HepG2 (cell line): ENCODE data around the gene BPIFB6. TPM values are rescaled to one million over a fixed set of nuclear protein-coding genes. Genes with fewer than 3 reads are reported as not detected.

ENCODE experiments used
- AGO1 ChIP-seq: fragments of 200-400 bp; formaldehyde crosslinking; IDR thresholded peaks from 2 replicates; pipeline ENCODE4 v1.6.1; 2017; ENCODE audit warnings: mild to moderate bottlenecking, low read depth, low read length, moderate library complexity; ENCODE audit not compliant: poor library complexity, severe bottlenecking
- ARHGAP35 ChIP-seq: sonication (generic); formaldehyde crosslinking; IDR thresholded peaks from 2 replicates; pipeline ENCODE4 v1.9.0; 2022; ENCODE audit warnings: mild to moderate bottlenecking, inconsistent platforms, moderate library complexity, missing genetic modification reagents, borderline replicate concordance
- ATF3 ChIP-seq: sonication (generic); formaldehyde crosslinking; IDR thresholded peaks from 2 replicates; pipeline ENCODE4 v1.4.0; 2020; ENCODE audit warnings: missing genetic modification reagents
- HES4 ChIP-seq: sonication (generic); formaldehyde crosslinking; IDR thresholded peaks from 2 replicates; pipeline ENCODE4 v1.9.0; 2021; ENCODE audit warnings: mild to moderate bottlenecking, missing genetic modification reagents, borderline replicate concordance
- HNRNPL ChIP-seq: fragments of 200-400 bp; formaldehyde crosslinking; IDR thresholded peaks from 2 replicates; pipeline ENCODE4 v1.6.1; 2017; ENCODE audit warnings: mild to moderate bottlenecking, low read depth, low read length
- KDM2A ChIP-seq: sonication (generic); formaldehyde crosslinking; IDR thresholded peaks from 2 replicates; pipeline ENCODE4 v1.4.0; 2020; ENCODE audit warnings: low read depth, missing genetic modification reagents, borderline replicate concordance
- MED8 ChIP-seq: sonication (generic); formaldehyde crosslinking; IDR thresholded peaks from 2 replicates; pipeline ENCODE4 v1.8.1; 2023; ENCODE audit warnings: mild to moderate bottlenecking, missing genetic modification reagents; ENCODE audit not compliant: insufficient replicate concordance
- NR2C2 ChIP-seq: sonication (generic); formaldehyde crosslinking; IDR thresholded peaks from 2 replicates; pipeline ENCODE4 v1.4.0; 2020; ENCODE audit warnings: missing genetic modification reagents, mild to moderate bottlenecking, moderate library complexity, borderline replicate concordance
- PHF21A ChIP-seq: sonication (generic); formaldehyde crosslinking; IDR thresholded peaks from 2 replicates; pipeline ENCODE4 v1.5.0; 2020; ENCODE audit warnings: mild to moderate bottlenecking, missing genetic modification reagents
- POLR2A ChIP-seq, 2 experiments: IDR thresholded peaks; 2 replicates each; pipeline ENCODE4 v1.6.1; 2011; ENCODE audit warnings: low read depth in 2 of 2, low read length in 2 of 2, mild to moderate bottlenecking in 1 of 2, moderate library complexity in 1 of 2; ENCODE audit not compliant: insufficient read depth in 1 of 2
- REL ChIP-seq: sonication (generic); formaldehyde crosslinking; conservative IDR thresholded peaks from 2 replicates; pipeline ENCODE4 v1.8.0; 2022; ENCODE audit warnings: mild to moderate bottlenecking, missing genetic modification reagents, moderate library complexity
- REPIN1 ChIP-seq: sonication (generic); formaldehyde crosslinking; IDR thresholded peaks from 2 replicates; pipeline ENCODE4 v1.8.0; 2022; ENCODE audit warnings: missing genetic modification reagents, low read depth, mild to moderate bottlenecking, borderline replicate concordance
- U2AF1 ChIP-seq: fragments of 200-400 bp; formaldehyde crosslinking; optimal IDR thresholded peaks from 2 replicates; pipeline ENCODE3; 2017; ENCODE audit warnings: mild to moderate bottlenecking, low read depth, low read length
- WIZ ChIP-seq: sonication (generic); formaldehyde crosslinking; IDR thresholded peaks from 2 replicates; pipeline ENCODE4 v1.5.1; 2020; ENCODE audit warnings: mild to moderate bottlenecking, missing genetic modification reagents
- ZFP82 ChIP-seq: sonication (generic); formaldehyde crosslinking; IDR thresholded peaks from 2 replicates; pipeline ENCODE4 v1.5.1; 2020; ENCODE audit warnings: mild to moderate bottlenecking, missing genetic modification reagents, borderline replicate concordance
- ZNF235 ChIP-seq: sonication (generic); formaldehyde crosslinking; IDR thresholded peaks from 2 replicates; pipeline ENCODE4 v1.8.1; 2023; ENCODE audit warnings: mild to moderate bottlenecking, missing genetic modification reagents, borderline replicate concordance
- ZNF530 ChIP-seq: sonication (generic); formaldehyde crosslinking; IDR thresholded peaks from 2 replicates; pipeline ENCODE4 v1.5.0; 2020; ENCODE audit warnings: low read depth, mild to moderate bottlenecking, missing genetic modification reagents
- ZNF607 ChIP-seq: sonication (generic); formaldehyde crosslinking; IDR thresholded peaks from 2 replicates; pipeline ENCODE4 v1.5.1; 2020; ENCODE audit warnings: missing genetic modification reagents, mild to moderate bottlenecking, borderline replicate concordance
- ZNF724P ChIP-seq: sonication (generic); formaldehyde crosslinking; IDR thresholded peaks from 2 replicates; pipeline ENCODE4 v1.8.0; 2022; ENCODE audit warnings: missing genetic modification reagents, borderline replicate concordance
- ZNF766 ChIP-seq: sonication (generic); formaldehyde crosslinking; IDR thresholded peaks from 2 replicates; pipeline ENCODE4 v1.5.0; 2020; ENCODE audit warnings: missing genetic modification reagents, borderline replicate concordance
- ZNF878 ChIP-seq: sonication (generic); formaldehyde crosslinking; IDR thresholded peaks from 2 replicates; pipeline ENCODE4 v1.8.1; 2023; ENCODE audit warnings: mild to moderate bottlenecking, missing genetic modification reagents, moderate library complexity
- polyA plus RNA-seq, 8 experiments: library from polyadenylated mRNA; depleted of rRNA in 3 of 8; stranded (reverse) in 7 of 8; unstranded in 1 of 8; fragments of >200 nt; fragmentation: Illumina TruSeq in 4 of 8; extraction: Trizol in 4 of 8; gene quantifications; 2 replicates each; pipeline versions ENCODE4 v1.2.1 to v1.2.3, GENCODE V29; 2011 to 2016; ENCODE audit warnings: low read depth in 4 of 8, missing spikeins in 1 of 8, mixed read lengths in 1 of 8; ENCODE audit not compliant: insufficient read depth in 1 of 8
- total RNA-seq, 5 experiments: library from RNA; depleted of rRNA; stranded (reverse); fragments of >200 nt; fragmentation: Illumina TruSeq; extraction: Trizol; gene quantifications; 2 replicates each; pipeline ENCODE4 v1.2.3, GENCODE V29; 2016; ENCODE audit warnings: low read depth in 1 of 5
- TF ChIP-seq, protein P1 (sequence below): sonication (generic); formaldehyde crosslinking; conservative IDR thresholded peaks from 2 replicates; pipeline ENCODE4 v1.4.0; 2020; ENCODE audit warnings: missing genetic modification reagents
- TF ChIP-seq, protein P2 (sequence below): sonication (generic); formaldehyde crosslinking; IDR thresholded peaks from 2 replicates; pipeline ENCODE4 v1.5.0; 2020; ENCODE audit warnings: mild to moderate bottlenecking, missing genetic modification reagents, borderline replicate concordance

BPIFB6 gene
- total and polyA plus RNA-seq, 2 of the 13 experiments (the other 11 are each of a cell fraction or from before 2014, with no cell fraction given): 0.13 to 1.7 TPM

GRCh38 chr20:33026779-33027759, 4.4 kb upstream of the BPIFB6 start (continued):
- TF ChIP-seq ZNF235 (CRISPR knock-in tag) (no peak), NR2C2 (0 out of 2 replicates have a peak, but pooled peaks have one; percentile 22), POLR2A (IDR thresholded peaks at IDR 0.05; ENCODE audit: insufficient read depth in 1 of 2, low read depth in 2 of 2, low read length in 2 of 2) (peak in 1 of 2 experiments; percentile 35; a peak in 2 of 4 replicates), KDM2A (CRISPR knock-in tag) (peak; percentile 80; the same call in 1 of the 2 replicates), ATF3 (CRISPR knock-in tag) (no peak), PHF21A (CRISPR knock-in tag) (no peak), ZNF724P (CRISPR knock-in tag) (0 out of 2 replicates have a peak, but pooled peaks have one; percentile 50), MED8 (CRISPR knock-in tag) (no peak), HNRNPL (no peak), U2AF1 (peak; percentile 91), REL (CRISPR knock-in tag) (peak; percentile 81), WIZ (no peak), ARHGAP35 (CRISPR knock-in tag) (peak; percentile 29; the same call in 1 of the 2 replicates), HES4 (peak; percentile 70; the same call in 1 of the 2 replicates), ZNF766 (CRISPR knock-in tag) (0 out of 2 replicates have a peak, but pooled peaks have one; percentile 6), AGO1 (peak; percentile 96), ZNF530 (CRISPR knock-in tag) (no peak), REPIN1 (CRISPR knock-in tag) (no peak), ZNF607 (0 out of 2 replicates have a peak, but pooled peaks have one; percentile 22), ZFP82 (CRISPR knock-in tag) (no peak), ZNF878 (CRISPR knock-in tag) (peak; percentile 41; the same call in 1 of the 2 replicates)
- TF ChIP-seq, protein P1, sequence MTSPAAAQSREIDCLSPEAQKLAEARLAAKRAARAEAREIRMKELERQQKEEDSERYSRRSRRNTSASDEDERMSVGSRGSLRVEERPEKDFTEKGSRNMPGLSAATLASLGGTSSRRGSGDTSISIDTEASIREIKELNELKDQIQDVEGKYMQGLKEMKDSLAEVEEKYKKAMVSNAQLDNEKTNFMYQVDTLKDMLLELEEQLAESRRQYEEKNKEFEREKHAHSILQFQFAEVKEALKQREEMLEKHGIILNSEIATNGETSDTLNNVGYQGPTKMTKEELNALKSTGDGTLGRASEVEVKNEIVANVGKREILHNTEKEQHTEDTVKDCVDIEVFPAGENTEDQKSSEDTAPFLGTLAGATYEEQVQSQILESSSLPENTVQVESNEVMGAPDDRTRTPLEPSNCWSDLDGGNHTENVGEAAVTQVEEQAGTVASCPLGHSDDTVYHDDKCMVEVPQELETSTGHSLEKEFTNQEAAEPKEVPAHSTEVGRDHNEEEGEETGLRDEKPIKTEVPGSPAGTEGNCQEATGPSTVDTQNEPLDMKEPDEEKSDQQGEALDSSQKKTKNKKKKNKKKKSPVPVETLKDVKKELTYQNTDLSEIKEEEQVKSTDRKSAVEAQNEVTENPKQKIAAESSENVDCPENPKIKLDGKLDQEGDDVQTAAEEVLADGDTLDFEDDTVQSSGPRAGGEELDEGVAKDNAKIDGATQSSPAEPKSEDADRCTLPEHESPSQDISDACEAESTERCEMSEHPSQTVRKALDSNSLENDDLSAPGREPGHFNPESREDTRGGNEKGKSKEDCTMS (CRISPR knock-in tag): 0 out of 2 replicates have a peak, but pooled peaks have one; percentile 45
- TF ChIP-seq, protein P2, sequence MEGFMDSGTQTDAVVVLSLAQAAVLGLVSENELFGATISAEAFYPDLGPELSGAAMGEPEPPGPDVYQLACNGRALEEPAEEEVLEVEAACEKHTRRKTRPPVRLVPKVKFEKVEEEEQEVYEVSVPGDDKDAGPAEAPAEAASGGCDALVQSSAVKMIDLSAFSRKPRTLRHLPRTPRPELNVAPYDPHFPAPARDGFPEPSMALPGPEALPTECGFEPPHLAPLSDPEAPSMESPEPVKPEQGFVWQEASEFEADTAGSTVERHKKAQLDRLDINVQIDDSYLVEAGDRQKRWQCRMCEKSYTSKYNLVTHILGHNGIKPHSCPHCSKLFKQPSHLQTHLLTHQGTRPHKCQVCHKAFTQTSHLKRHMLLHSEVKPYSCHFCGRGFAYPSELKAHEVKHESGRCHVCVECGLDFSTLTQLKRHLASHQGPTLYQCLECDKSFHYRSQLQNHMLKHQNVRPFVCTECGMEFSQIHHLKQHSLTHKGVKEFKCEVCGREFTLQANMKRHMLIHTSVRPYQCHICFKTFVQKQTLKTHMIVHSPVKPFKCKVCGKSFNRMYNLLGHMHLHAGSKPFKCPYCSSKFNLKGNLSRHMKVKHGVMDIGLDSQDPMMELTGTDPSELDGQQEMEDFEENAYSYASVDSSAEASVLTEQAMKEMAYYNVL (CRISPR knock-in tag): no peak
